OCI-LY1 (cell line): Measurements from ENCODE around the gene IL15RA.

Source experiments
- H2AFZ ChIP-seq: fragments of 200-600 bp; sonication (generic), shearing (Covaris generic); 2 replicates; pipeline ENCODE4 v1.6.0; 2014; ENCODE audit warnings: antibody characterized with exemption, mild to moderate bottlenecking, low read length
- H3F3A ChIP-seq: fragments of 200-600 bp; sonication (generic), shearing (Covaris generic); 2 replicates; pipeline ENCODE4 v1.6.0; 2014; ENCODE audit warnings: mild to moderate bottlenecking, antibody characterized with exemption, low read length, moderate library complexity; ENCODE audit not compliant: insufficient read depth
- H3K27ac ChIP-seq: fragments of 200-600 bp; sonication (generic); 2 replicates; pipeline ENCODE4 v1.5.1; 2014; ENCODE audit warnings: low read length, mixed run types, mild to moderate bottlenecking, low read depth; ENCODE audit not compliant: poor library complexity, severe bottlenecking
- H3K27me3 ChIP-seq: fragments of 200-600 bp; sonication (generic); 2 replicates; pipeline ENCODE4 v1.6.0; 2014; ENCODE audit warnings: antibody characterized with exemption, mild to moderate bottlenecking, low read length, moderate library complexity; ENCODE audit not compliant: insufficient read depth
- H3K36me3 ChIP-seq: fragments of 200-600 bp; sonication (generic); 2 replicates; pipeline ENCODE4 v1.6.1; 2014; ENCODE audit warnings: mild to moderate bottlenecking, antibody characterized with exemption, low read length, moderate library complexity, mixed read lengths; ENCODE audit not compliant: insufficient read depth
- H3K4me1 ChIP-seq: fragments of 200-600 bp; sonication (generic); 2 replicates; pipeline ENCODE4 v1.5.1; 2014; ENCODE audit warnings: mild to moderate bottlenecking, low read length, moderate library complexity; ENCODE audit not compliant: insufficient read depth, severe bottlenecking
- H3K4me2 ChIP-seq: fragments of 200-600 bp; sonication (generic), shearing (Covaris generic); 2 replicates; pipeline ENCODE4 v1.6.1; 2014; ENCODE audit warnings: low read length
- H3K4me3 ChIP-seq: fragments of 200-600 bp; sonication (generic); 2 replicates; pipeline ENCODE4 v1.5.1; 2014; ENCODE audit warnings: low read length, low read depth, mild to moderate bottlenecking, mixed read lengths; ENCODE audit not compliant: poor library complexity, severe bottlenecking
- H3K79me2 ChIP-seq: fragments of 200-600 bp; shearing (Covaris generic); 2 replicates; pipeline ENCODE4 v1.6.1; 2016; ENCODE audit warnings: mixed run types, low read length, mixed read lengths; ENCODE audit not compliant: insufficient read depth
- H3K9ac ChIP-seq: fragments of 200-600 bp; sonication (generic), shearing (Covaris generic); 2 replicates; pipeline ENCODE4 v1.6.1; 2014; ENCODE audit warnings: mild to moderate bottlenecking, low read length, mixed read lengths
- H3K9me2 ChIP-seq: fragments of 200-600 bp; sonication (generic), shearing (Covaris generic); 2 replicates; pipeline ENCODE4 v1.6.1; 2014; ENCODE audit warnings: low read depth, mild to moderate bottlenecking, low read length, mixed read lengths
- H3K9me3 ChIP-seq: fragments of 200-600 bp; shearing (Covaris generic); 2 replicates; pipeline ENCODE4 v1.6.1; 2014; ENCODE audit warnings: low read length, mixed read lengths
- H4K20me1 ChIP-seq: fragments of 200-600 bp; sonication (generic), shearing (Covaris generic); 2 replicates; pipeline ENCODE4 v1.6.0; 2016; ENCODE audit warnings: mild to moderate bottlenecking, low read length; ENCODE audit not compliant: insufficient read depth
- EZH2 ChIP-seq: fragments of 200-600 bp; sonication (generic), shearing (Covaris generic); IDR thresholded peaks from 2 replicates; pipeline ENCODE4 v1.8.0; 2017; ENCODE audit warnings: borderline replicate concordance, mixed run types, mild to moderate bottlenecking, antibody characterized with exemption, low read length, moderate library complexity, mixed read lengths
- TF ChIP-seq, protein P1 (sequence below): fragments of 200-600 bp; sonication (generic), shearing (Covaris generic); IDR thresholded peaks from 2 replicates; pipeline ENCODE4 v1.5.1; 2017; ENCODE audit warnings: mild to moderate bottlenecking, antibody characterized with exemption, low read length, moderate library complexity, mixed read lengths

The IL15RA gene

DNA sequence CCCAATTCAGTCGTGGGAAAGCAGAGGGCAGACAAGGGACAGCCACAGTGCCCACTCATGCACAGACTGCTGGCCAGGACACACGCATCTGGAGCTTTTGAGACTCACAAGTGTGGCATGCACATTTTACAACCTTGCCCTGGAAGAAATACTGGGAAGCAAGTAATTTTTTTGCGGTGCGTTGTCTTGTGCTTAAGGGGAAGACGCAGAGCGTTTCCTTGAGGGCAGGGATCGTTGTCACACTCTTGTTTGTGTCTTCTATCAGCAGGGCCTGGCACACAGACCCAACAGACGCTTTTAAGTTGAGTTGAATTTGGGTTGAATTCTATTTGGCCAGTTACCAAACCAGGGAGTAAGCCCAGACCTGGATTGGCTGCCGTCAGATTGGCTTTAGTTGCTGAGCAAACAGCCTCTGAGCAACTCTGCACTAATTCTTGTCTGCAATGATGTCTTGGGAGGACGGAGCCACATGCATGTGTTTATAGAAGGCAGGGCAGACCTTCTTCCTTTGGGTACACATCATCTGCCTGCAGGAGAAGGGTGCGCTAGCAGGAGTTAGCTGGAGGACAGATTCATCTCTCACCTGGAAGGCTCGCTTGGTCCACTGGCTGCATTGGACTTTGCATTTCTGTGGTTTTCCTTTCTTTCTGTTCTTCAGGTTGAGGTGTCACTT is 46.5 kb upstream of the IL15RA start:
- peaks cover 78% of the 10 kb centered on the region for H3K36me3 ChIP-seq
- no peaks in the 10 kb centered on the region for H3K27me3 ChIP-seq
- no peaks in the 10 kb centered on the region for H4K20me1 ChIP-seq
- no peak overlapping the region for H3K27ac ChIP-seq
- no peak overlapping the region for H3K4me3 ChIP-seq
- peaks cover 5% of the 10 kb centered on the region for H3K4me1 ChIP-seq
- no peak overlapping the region for H2AFZ ChIP-seq
- H3K4me2 ChIP-seq: no peak overlapping the region
- H3F3A ChIP-seq: no peaks in the 10 kb centered on the region
- H3K9me2 ChIP-seq: no peaks in the 10 kb centered on the region
- no peaks in the 10 kb centered on the region for H3K9me3 ChIP-seq
- no peaks in the 10 kb centered on the region for H3K79me2 ChIP-seq
- H3K9ac ChIP-seq: no peak overlapping the region
- TF ChIP-seq EZH2: no peak
- TF ChIP-seq, protein P1, sequence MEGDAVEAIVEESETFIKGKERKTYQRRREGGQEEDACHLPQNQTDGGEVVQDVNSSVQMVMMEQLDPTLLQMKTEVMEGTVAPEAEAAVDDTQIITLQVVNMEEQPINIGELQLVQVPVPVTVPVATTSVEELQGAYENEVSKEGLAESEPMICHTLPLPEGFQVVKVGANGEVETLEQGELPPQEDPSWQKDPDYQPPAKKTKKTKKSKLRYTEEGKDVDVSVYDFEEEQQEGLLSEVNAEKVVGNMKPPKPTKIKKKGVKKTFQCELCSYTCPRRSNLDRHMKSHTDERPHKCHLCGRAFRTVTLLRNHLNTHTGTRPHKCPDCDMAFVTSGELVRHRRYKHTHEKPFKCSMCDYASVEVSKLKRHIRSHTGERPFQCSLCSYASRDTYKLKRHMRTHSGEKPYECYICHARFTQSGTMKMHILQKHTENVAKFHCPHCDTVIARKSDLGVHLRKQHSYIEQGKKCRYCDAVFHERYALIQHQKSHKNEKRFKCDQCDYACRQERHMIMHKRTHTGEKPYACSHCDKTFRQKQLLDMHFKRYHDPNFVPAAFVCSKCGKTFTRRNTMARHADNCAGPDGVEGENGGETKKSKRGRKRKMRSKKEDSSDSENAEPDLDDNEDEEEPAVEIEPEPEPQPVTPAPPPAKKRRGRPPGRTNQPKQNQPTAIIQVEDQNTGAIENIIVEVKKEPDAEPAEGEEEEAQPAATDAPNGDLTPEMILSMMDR: no peak

DNA sequence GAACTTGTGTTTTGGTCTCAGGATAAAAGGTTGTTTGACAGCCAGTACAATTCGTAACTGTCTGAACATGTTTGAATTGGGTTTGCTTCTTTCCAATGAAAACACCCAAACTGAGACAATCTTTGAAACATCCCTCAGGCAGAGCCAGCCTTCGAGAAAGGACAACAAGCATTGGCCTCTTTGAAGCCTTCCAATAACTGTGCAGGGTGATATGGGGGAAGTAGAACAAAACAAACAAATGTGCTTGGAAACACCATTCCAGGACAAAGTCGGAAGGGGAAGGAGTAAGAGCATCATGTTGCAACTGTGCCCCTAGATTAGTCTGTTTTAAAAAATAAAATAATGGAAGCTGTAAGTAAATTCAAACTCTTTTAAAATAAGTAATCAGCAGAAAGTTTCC is 45.3 kb upstream of the IL15RA start:
- peaks cover 5% of the 10 kb centered on the region for H3K4me1 ChIP-seq
- H3K27me3 ChIP-seq: no peaks in the 10 kb centered on the region
- H3K4me2 ChIP-seq: no peak overlapping the region
- H2AFZ ChIP-seq: no peak overlapping the region
- peaks cover 82% of the 10 kb centered on the region for H3K36me3 ChIP-seq
- no peaks in the 10 kb centered on the region for H3K9me2 ChIP-seq
- no peaks in the 10 kb centered on the region for H3K9me3 ChIP-seq
- H3F3A ChIP-seq: no peaks in the 10 kb centered on the region
- H4K20me1 ChIP-seq: no peaks in the 10 kb centered on the region
- no peaks in the 10 kb centered on the region for H3K79me2 ChIP-seq
- H3K9ac ChIP-seq: no peak overlapping the region
- H3K4me3 ChIP-seq: no peak overlapping the region
- no peak for TF ChIP-seq EZH2
- TF ChIP-seq, protein P1: no peak
- no peak overlapping the region for H3K27ac ChIP-seq

DNA sequence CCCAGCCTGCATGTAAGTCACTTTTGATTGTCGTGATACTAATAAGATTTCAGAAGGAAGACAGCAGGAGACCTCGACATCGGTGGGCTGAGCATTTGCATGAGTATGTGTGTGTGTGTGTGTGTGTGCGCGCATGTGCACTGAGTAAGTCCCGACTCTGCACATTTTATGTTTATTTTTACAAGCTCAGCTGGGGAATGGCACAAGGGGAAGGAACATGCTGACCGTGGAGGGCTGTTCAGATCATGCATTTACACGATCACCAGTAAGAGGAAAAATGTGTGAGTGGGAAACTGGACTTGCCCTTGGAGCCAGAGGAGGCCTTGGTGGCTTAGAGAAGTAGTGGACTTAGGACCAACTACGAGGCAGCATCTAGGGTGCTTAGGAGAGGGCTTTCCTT is 43.5 kb upstream of the IL15RA start:
- no peak overlapping the region for H2AFZ ChIP-seq

More for the DNA sequence above, 43.5 kb upstream of the IL15RA start:
- TF ChIP-seq, protein P1: no peak
- TF ChIP-seq EZH2: no peak
- H3K79me2 ChIP-seq: no peaks in the 10 kb centered on the region
- no peaks in the 10 kb centered on the region for H3K27me3 ChIP-seq
- H3K4me2 ChIP-seq: no peak overlapping the region
- peaks cover 5% of the 10 kb centered on the region for H3K4me1 ChIP-seq
- H3F3A ChIP-seq: no peaks in the 10 kb centered on the region
- no peak overlapping the region for H3K9ac ChIP-seq
- H4K20me1 ChIP-seq: no peaks in the 10 kb centered on the region
- no peaks in the 10 kb centered on the region for H3K9me2 ChIP-seq
- H3K36me3 ChIP-seq: peaks cover 82% of the 10 kb centered on the region
- no peaks in the 10 kb centered on the region for H3K9me3 ChIP-seq
- H3K27ac ChIP-seq: no peak overlapping the region
- no peak overlapping the region for H3K4me3 ChIP-seq
